DMS 273 treated with DMSO at 0.1 percent for 48 hours (cell line): Measurements from ENCODE around the gene AHSA1.

Experiments used
- DNase-seq: peaks from one replicate; lab custom pipeline; 2025; lab: John Stamatoyannopoulos, UW

The AHSA1 gene

GRCh38 chr14:77473921-77474320 lies 16.0 kb downstream of the AHSA1 start:
- DNase-seq = no peak

GRCh38 chr14:77474479-77475177 lies 16.7 kb downstream of the AHSA1 start:
- no peak for DNase-seq

GRCh38 chr14:77475432-77476115 lies 17.7 kb downstream of the AHSA1 start:
- no peak for DNase-seq

GRCh38 chr14:77478029-77478428 lies 20.1 kb downstream of the AHSA1 start:
- no peak for DNase-seq

GRCh38 chr14:77478796-77479195 lies 20.9 kb downstream of the AHSA1 start:
- DNase-seq = no peak

GRCh38 chr14:77482422-77482821 lies 24.5 kb downstream of the AHSA1 start:
- no peak for DNase-seq

GRCh38 chr14:77485256-77485655 lies 27.4 kb downstream of the AHSA1 start:
- no peak for DNase-seq

GRCh38 chr14:77485901-77486678 lies 28.2 kb downstream of the AHSA1 start:
- DNase-seq = no peak

- no peak for DNase-seq
Observed at GRCh38 chr14:77488558-77488957, 30.7 kb downstream of the AHSA1 start.

GRCh38 chr14:77489041-77489440 lies 31.1 kb downstream of the AHSA1 start:
- no peak for DNase-seq

GRCh38 chr14:77490347-77490986 lies 32.6 kb downstream of the AHSA1 start:
- no peak for DNase-seq

GRCh38 chr14:77491056-77491455 lies 33.2 kb downstream of the AHSA1 start:
- DNase-seq = no peak

GRCh38 chr14:77495334-77495733 lies 37.4 kb downstream of the AHSA1 start:
- DNase-seq = no peak

- no peak for DNase-seq
Observed at GRCh38 chr14:77498120-77498979, 40.5 kb downstream of the AHSA1 start, which contains the start of gene ISM2. ISM2 (minus strand) TSS chr14:77498816; CDS start chr14:77498793, 23 bp downstream.

- no peak for DNase-seq
Observed at GRCh38 chr14:77498984-77499527, 41.2 kb downstream of the AHSA1 start.

GRCh38 chr14:77502109-77502782 lies 44.4 kb downstream of the AHSA1 start:
- no peak for DNase-seq

- no peak for DNase-seq
Observed at GRCh38 chr14:77503138-77503537, 45.2 kb downstream of the AHSA1 start.

GRCh38 chr14:77505031-77505430 lies 47.1 kb downstream of the AHSA1 start:
- DNase-seq = no peak

- no peak for DNase-seq
Observed at GRCh38 chr14:77507762-77508161, 49.9 kb downstream of the AHSA1 start.

- no peak for DNase-seq
Observed at GRCh38 chr14:77508249-77508648, 50.4 kb downstream of the AHSA1 start.
